Measurements from ENCODE around the gene SCN10A.

The SCN10A gene

DNA sequence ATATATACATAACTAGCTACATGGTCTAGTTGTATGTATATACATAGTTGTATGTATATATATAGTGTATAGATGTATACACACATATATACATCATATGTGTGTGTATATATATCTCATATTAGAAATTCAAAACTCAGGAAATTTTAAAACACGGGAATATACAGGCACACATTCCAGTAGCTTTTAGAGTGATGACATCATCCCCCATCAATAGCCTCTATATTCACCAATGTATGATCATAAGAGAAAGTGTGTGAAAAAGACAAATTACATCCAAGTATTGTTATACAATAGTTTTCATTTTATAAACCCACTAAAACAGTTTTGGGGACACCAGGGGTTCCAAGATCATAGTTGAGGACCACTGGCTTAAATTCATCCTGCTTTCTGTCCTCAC is 23.0 kb downstream of the SCN10A start:
- H3K27ac ChIP-seq: no peak overlapping the region
- DNase-seq (ENCODE audit: low read depth, low spot score): no peak

DNA sequence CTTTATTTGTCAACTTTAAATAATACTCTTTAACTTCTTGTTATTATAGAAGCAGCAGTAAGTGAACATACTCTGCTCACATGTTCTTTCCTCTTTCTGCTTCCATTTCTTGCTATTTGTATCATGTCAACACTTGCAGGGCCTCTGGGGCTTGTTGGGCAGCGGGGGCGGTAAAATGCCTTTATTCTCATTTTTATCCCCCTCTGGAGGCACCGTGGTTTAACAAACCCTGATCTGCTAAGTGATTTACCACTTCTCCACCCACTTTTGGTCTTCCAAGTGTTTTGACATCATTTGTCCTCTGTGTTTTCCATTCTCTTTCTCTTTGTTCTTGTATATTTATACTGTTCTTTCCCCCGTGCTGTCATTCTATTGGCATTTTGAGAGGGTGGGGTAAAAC is 33.9 kb downstream of the SCN10A start:
- no peak overlapping the region for H3K27ac ChIP-seq
- no peak for DNase-seq (ENCODE audit: low read depth, low spot score)

DNA sequence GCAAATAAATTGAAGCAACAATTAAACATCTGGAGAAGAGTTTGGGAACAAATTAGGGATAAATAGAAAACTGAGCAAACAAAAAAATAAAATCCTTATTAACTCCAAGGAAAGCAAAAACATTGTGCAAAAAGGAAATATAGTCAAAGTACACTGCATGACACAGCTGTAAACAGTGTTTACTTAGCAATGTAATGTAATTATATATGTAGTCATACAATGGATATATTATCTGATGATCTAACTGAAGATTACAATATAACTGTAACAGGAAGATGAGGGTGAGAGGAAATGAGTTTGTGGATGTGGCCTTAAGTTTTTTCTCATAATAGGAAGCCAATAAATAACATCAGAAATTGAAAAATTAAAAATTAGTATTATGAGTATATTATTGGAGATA is 42.5 kb downstream of the SCN10A start:
- DNase-seq (ENCODE audit: low read depth, low spot score): no peak
- H3K27ac ChIP-seq: no peak overlapping the region

DNA sequence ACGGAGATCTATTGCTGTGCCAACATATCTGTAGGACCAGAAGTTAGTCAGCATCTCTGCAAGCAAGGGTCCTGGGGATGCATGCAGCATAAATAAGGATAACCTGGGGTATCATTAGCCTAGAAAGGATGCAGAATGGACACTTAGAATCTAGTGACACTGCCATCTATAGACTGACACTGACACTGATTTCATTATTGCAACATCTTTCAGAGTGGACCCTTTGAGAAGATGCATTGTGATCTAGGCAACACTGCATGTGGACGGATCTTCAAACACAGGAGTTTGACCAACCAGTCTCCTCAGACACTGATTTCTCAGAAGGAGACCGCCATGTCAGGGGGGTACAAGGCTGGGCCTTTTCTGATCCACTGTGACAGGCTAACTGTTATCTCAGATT is 52.4 kb downstream of the SCN10A start:
- DNase-seq (ENCODE audit: low read depth, low spot score): no peak
- no peak overlapping the region for H3K27ac ChIP-seq

DNA sequence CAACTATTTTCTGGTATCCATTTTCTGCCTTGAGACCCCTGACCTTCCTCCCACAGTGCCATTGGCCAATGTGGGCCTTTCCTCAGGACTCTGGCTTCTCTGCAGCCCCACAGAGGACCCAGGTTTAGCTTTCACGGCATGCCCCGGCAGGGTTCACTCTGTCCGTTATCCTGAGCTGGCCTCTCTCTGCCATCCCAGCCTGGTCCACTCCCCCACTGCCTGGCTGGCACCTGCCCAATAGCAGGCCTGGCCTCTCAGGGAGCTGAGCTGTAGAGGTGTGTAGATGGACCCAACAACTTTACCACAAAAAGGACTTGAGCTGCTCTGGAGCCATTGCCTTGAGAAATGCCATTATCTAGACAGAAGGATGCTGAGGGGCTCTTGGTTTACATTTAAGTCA is 57.5 kb downstream of the SCN10A start:
- no peak for DNase-seq (ENCODE audit: low read depth, low spot score)
- H3K27ac ChIP-seq: no peak overlapping the region

DNA sequence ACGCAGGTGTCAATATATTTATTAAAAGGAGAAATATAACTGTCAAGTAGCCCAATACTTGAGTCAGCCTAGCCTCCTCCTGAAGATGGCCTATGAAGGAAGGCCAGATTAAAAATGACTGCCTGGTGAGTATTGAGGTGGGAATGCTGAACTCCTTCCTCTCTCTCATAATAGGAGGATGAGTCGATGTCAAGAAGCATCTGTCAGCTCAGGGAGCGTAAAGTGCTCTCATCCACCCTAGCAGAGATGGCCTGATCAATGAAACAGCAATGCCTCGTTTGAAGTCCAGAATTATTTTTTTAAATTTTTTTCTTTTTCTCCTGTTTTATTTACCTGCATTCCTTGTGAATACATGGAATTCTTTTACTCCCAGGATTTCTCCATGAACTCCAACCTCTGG is 58.3 kb downstream of the SCN10A start:
- H3K27ac ChIP-seq: no peak overlapping the region
- no peak for DNase-seq (ENCODE audit: low read depth, low spot score)

DNA sequence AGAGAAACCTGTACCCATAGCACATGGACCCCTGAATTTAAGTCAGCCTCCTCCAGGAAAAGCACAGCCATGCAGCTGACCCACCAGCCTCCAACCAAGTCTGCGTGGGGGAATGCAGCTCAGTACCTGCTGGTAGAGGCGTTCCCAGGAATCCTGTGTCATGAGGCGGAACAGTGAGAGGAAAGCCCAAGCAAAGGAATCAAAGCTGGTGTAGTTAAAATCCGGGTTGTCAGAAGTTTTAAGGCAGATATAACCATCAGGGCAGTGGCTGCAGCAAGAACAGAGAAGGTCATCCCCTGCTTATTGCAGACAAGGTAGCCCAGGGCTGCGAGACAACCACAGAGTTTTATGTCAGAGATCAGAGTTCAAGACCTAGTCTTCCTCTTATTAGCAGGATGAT is 59.1 kb downstream of the SCN10A start:
- no peak overlapping the region for H3K27ac ChIP-seq
- DNase-seq (ENCODE audit: low read depth, low spot score): no peak

DNA sequence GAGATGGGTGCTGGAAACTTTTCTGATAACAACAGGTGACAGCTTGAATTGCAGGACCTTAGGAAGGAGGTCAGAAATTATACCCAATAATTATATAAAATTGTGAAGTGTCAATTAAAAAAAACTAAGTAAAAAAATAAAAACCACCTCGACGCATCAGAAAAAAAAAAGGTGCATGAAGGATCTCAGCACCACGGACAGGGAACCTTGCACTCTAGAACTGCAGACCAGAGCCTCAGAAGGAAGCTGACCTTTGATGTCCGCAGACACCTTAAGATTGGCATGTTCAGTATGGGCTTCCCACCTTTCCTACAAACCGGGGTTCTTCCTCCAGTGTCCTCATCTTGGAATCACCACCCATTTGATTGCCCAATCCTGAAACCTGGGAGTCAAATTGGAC is 60.9 kb downstream of the SCN10A start:
- no peak overlapping the region for H3K27ac ChIP-seq
- DNase-seq (ENCODE audit: low read depth, low spot score): no peak

DNA sequence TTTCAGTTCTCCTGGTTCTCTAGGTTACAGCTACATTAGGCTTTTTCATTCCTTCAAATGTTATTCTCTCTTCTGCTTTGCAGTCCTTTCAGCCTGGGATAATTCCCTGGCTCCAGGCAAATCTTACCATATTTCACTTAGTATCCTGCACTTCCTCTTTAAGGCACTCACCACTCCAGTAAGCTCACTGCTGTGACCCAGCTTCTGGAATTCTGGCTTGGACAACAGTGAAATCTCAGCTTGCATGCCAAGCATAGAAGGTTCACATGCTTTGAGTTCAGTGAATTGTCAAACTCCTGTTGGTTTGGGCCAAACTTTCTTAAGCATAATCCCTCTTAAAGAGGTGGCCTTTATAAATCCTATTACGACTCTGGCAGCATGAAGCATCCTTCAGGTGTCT is 69.4 kb downstream of the SCN10A start:
- no peak for DNase-seq (ENCODE audit: low read depth, low spot score)
- H3K27ac ChIP-seq: no peak overlapping the region

DNA sequence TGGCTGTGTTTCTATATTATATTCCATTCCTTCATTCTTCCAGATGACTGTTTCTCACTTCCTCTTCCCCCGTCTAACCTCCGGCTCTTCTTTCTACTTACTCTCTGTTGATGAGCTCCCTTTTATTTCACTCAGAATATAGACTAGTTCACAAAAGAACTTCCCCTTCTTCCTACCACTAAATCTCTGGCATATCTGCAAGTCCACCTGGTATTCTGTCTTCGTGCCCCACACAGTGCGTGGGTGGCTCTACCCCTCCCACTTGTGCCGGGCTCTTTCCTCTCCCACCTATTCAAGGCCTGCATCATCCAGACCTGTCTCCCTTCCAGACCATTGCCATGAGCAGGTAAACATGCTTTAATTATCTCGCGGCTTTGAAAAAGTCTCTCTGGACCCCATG is 73.0 kb downstream of the SCN10A start:
- no peak overlapping the region for H3K27ac ChIP-seq
- DNase-seq (ENCODE audit: low read depth, low spot score): no peak

DNA sequence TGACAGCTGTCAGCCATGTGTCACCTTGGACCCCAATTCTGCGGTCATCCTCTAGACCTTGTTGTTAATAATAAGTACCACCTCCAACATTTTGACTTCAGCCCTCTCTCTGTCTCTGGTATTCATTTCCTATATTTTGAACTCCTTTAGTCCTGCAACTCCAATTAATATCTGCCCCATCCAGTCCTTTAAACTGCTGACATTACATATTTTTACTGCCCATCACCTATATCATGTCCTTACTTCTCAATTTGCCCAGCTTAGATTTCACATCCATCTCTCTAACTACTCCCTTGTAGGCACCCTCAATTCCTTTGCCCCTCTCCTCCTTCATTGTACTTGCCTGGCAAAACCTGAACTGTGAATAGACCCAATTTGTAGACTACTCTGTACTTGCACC is 73.5 kb downstream of the SCN10A start:
- H3K27ac ChIP-seq: no peak overlapping the region
- DNase-seq (ENCODE audit: low read depth, low spot score): no peak

DNA sequence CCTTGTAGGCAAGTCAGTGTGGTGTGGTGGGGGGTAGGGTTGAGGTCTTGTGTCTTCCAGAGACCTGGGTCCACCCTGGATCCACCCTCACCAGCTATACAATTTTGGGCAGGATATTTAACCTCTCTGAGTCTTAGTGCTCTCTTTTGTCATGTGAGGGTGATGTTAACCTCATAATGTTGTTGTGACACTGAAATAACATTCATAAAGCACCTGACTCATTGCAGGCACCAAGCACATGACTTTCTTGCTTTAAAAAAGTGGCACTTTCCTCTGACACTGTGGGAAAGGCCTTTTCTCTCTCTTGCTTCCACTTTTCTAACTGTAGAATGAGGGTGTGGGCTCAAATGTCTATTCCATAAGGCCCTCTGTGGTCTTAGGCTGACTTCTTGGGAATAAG is 75.5 kb downstream of the SCN10A start:
- no peak for DNase-seq (ENCODE audit: low read depth, low spot score)
- H3K27ac ChIP-seq: no peak overlapping the region

DNA sequence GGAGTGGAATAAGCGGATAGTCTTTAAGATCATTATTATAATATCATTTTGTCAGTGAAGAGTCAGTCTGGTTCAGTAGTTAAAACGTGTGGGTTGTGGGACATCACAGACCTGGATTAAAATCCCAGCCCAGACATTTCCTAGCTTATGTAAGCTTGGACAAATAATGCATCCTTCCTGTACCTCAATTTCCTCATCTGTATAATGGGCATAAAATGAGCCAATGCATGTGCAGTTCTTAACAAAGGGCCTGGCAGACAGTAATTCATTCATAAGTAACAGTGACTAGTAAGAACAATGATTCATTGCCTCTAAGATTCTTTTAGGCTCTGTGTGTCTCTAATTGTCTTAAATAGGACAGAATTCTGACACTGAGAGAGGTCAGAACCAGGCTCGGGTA is 76.1 kb downstream of the SCN10A start:
- no peak for DNase-seq (ENCODE audit: low read depth, low spot score)

DNA sequence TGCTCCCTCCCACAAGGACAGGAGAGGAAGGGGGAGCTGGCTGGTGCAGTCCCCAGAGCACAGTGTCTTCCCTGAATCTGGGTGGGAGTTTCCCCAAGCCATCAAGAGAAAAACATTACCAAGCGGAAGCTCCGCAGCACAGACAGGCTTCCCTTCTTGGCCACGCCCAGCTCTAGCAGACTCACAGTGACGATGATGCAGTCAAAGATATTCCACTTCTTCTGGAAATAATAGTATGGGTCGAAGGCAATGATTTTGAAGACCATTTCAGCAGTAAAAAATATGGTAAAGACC is 76.7 kb downstream of the SCN10A start:
- DNase-seq (ENCODE audit: low read depth, low spot score): no peak
- H3K27ac ChIP-seq: no peak overlapping the region

More for the DNA sequence above, 76.1 kb downstream of the SCN10A start:
- no peak overlapping the region for H3K27ac ChIP-seq

DNA sequence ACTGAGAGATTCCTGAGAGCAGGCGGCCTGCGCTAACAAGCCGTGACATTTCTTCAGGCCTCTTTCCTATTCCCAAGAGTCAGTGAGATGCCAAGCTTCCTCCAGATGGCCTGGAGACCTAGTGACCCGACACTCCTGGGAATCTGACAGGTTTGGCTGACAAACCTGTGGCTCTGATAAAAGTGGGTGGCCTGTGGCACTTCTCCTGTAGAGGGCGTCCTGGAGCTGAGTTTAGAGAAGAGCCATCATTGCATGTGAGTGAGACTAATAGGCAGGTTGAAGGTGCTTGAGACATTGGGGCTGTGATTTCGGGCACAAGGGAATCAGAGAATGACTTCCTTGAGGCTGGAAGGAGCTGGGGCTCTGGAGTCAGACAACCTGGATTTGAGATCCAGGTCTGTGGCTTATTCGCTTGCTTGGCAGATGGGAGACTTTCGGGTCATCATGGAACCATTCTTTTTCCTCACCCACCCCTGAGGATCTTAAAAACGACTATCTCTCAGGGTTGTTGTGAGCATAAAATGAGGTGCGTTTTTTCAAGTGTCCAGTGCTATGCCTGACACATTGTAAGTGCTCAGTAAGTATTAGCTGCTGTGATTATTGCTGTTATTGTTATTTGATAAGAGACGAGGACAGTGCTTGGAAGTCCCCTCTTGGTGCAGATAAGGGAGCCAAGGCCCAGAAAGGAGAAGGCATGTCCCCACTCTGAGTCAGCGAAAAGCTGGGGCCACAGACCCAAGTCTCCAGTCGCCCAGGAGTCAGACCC is 77.2 kb downstream of the SCN10A start:
- H3K27ac ChIP-seq: no peak overlapping the region
- no peak for DNase-seq (ENCODE audit: low read depth, low spot score)

DNA sequence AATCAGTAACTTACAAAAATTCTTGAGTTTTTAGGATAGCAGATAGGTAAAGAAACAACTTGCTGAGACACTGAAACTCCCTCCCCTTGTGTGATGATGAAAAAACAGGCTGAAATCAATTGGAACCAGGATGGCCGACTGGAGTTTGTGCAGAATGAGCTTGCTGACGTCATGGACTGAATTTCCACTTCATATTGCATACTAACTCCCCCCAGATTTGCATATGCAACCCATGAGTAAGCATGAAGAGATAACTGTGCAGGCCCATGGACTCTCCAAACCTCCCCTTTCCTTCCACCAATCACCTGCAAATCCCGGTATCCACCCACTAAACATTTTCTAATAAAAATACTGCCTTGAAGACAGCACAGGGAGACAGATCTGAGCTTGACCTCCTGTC is 84.5 kb downstream of the SCN10A start:
- DNase-seq (ENCODE audit: low read depth, low spot score): no peak
- H3K27ac ChIP-seq: no peak overlapping the region

DNA sequence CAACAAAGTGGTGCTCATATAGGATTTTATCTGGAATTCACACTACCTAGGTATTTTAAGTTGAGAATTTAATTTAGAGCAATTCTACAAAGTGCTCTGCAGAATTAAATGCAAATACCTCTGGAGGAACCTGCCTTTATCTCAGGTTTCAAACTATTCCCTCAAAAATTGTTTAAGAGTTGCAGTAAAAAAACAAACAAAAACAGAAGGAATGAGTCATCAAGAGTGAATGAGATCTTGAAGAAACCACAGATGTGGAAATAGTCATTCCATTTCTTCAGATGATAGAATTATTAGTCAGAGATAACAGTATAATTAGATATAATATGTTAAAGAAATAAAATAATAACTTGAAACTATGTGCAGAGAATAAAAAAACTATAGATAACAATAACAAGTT is 85.7 kb downstream of the SCN10A start:
- no peak for DNase-seq (ENCODE audit: low read depth, low spot score)
- H3K27ac ChIP-seq: no peak overlapping the region

DNA sequence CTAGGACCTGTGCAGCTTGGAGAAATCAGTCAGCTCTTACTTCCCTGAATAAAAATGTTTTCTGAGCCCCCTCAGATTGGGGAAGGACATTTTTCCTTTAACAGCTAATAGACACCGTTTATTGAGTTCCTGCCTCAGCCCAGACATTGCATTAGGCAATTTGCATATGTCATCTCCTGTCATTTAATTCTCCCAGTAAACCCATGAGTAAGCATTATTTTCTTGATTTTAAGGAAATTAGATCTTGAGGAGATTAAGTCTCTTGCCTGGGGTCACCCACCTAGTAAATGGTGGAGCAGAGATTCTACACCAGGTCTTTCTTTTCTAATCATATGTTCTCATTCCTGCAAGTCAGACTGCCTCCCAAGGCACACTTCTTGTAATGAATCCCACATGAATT is 88.0 kb downstream of the SCN10A start:
- DNase-seq (ENCODE audit: low read depth, low spot score): no peak
- no peak overlapping the region for H3K27ac ChIP-seq

DNA sequence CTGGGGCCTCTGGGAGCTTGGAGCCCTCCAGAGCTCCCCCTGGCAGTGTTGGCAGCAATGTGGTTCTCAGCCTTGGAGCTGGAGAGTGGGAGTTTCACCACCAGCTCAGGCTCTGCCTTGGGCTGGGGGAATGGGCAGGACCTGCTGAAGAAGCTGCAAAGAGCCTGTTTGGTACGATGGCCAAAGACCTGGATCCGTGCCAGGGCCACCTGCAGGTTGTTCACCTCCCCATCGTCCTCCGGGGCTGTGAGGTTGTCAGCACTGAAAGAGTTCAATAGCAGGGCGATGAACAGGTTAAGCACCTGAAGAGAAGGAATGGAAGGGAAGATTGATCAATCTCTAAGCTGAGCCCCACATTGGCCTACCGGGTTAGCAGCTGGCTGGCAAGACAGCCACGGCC is 89.3 kb downstream of the SCN10A start:
- no peak overlapping the region for H3K27ac ChIP-seq
- DNase-seq (ENCODE audit: low read depth, low spot score): no peak

DNA sequence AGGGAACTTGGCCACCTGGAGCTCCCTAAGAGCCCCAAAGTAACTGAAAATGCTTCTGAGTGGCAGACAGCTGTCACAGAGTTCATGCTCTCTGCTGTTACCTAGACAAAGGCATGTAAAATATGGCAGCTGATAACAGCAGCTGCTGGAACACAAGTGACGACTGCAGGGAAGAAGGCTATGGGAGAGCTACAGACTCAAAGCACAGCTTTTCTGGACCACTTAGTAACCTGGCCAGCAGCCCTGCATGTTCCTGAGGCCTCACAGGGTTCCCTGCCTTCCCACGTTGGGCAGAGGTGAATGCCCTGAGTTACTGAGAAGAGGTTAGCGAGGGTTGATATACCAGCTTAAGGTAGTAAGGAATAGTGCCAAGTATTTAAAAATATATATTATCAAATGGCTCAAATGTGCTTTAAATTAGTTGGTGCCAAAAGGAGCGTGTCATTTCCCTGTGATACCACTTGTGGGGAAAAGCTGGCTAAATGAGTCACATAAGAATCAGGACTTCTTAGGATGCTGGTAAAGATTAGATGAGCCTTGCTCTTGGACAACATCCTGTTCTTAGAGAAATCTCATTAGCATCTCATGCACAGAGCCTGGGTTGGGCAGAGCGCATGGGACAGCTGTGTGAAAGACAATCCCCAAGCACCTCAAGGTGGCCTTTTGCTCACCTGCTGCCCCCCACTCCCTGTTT is 90.1 kb downstream of the SCN10A start:
- no peak overlapping the region for H3K27ac ChIP-seq

DNA sequence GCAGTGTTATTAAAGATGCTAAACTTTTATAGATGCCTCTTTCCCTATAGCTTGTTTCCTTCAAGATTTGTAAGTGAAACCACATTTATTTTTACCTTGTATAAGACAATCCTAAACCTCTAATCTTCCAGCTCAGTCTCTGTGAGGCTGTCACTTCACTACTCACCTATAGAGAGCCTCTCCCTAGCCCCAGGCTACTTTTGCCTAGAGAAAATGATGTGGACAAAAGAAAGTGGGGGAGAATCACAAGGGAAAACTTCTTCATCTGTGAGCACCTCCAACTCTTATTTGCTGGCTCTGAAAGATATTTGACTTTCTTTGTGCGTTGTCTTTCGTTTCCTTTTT is 91.7 kb downstream of the SCN10A start:
- no peak overlapping the region for H3K27ac ChIP-seq
- DNase-seq (ENCODE audit: low read depth, low spot score): no peak

More for the DNA sequence above, 90.1 kb downstream of the SCN10A start:
- DNase-seq (ENCODE audit: low read depth, low spot score): no peak

All from epithelial cell of prostate (primary cell).